Nephron progenitor cell (in vitro differentiated cells): ENCODE data around the gene HHIPL2.

Experiments used
- DNase-seq: peaks from one replicate; pipeline ENCODE4 v3.0.0; 2021
- H3K27ac Mint-ChIP-seq: 2 replicates; pipeline ENCODE4 v1.8.0; 2021; ENCODE audit warnings: mild to moderate bottlenecking, moderate library complexity, mixed read lengths
- H3K27me3 Mint-ChIP-seq: 2 replicates; pipeline ENCODE4 v1.8.0; 2021; ENCODE audit warnings: mild to moderate bottlenecking, low read depth, mixed read lengths; ENCODE audit not compliant: poor library complexity
- H3K36me3 Mint-ChIP-seq: 2 replicates; pipeline ENCODE4 v1.8.0; 2021; ENCODE audit warnings: low read depth, mixed read lengths
- H3K4me1 Mint-ChIP-seq: 2 replicates; pipeline ENCODE4 v1.8.0; 2021; ENCODE audit warnings: mixed read lengths
- H3K4me3 Mint-ChIP-seq: 2 replicates; pipeline ENCODE4 v1.8.0; 2021; ENCODE audit warnings: mild to moderate bottlenecking, moderate library complexity, mixed read lengths
- H3K9me3 Mint-ChIP-seq: 2 replicates; pipeline ENCODE4 v1.8.0; 2021; ENCODE audit warnings: mild to moderate bottlenecking, moderate library complexity, mixed read lengths
- CTCF ChIP-seq: fragments of 200-600 bp; sonication (generic); IDR thresholded peaks from 2 replicates; pipeline ENCODE4 v1.5.0; 2021; ENCODE audit warnings: antibody characterized with exemption

The HHIPL2 gene

GRCh38 chr1:222588135-222588534 lies 40.2 kb upstream of the HHIPL2 start:
- H3K27ac Mint-ChIP-seq, result no peak overlapping the region
- no peaks in the 10 kb centered on the region for H3K9me3 Mint-ChIP-seq
- H3K36me3 Mint-ChIP-seq, result peaks cover 49% of the 10 kb centered on the region
- peaks cover 50% of the 10 kb centered on the region for H3K4me1 Mint-ChIP-seq
- no peak for DNase-seq
- peak overlapping the region; percentile 96 for H3K4me3 Mint-ChIP-seq
- TF ChIP-seq CTCF, result no peak
- H3K27me3 Mint-ChIP-seq, result peaks cover 14% of the 10 kb centered on the region

- no peak overlapping the region for H3K27ac Mint-ChIP-seq
- no peaks in the 10 kb centered on the region for H3K9me3 Mint-ChIP-seq
- H3K27me3 Mint-ChIP-seq, result peaks cover 6% of the 10 kb centered on the region
- H3K36me3 Mint-ChIP-seq, result peaks cover 62% of the 10 kb centered on the region
- DNase-seq, result no peak
- H3K4me3 Mint-ChIP-seq, result peak overlapping the region; percentile 12
- no peak for TF ChIP-seq CTCF
- peaks cover 50% of the 10 kb centered on the region for H3K4me1 Mint-ChIP-seq
Measured at GRCh38 chr1:222586842-222587241, 38.9 kb upstream of the HHIPL2 start.

GRCh38 chr1:222583079-222583478 lies 35.2 kb upstream of the HHIPL2 start:
- peaks cover 21% of the 10 kb centered on the region for H3K4me1 Mint-ChIP-seq
- peaks cover 95% of the 10 kb centered on the region for H3K36me3 Mint-ChIP-seq
- no peak overlapping the region for H3K4me3 Mint-ChIP-seq
- DNase-seq, result no peak
- H3K27me3 Mint-ChIP-seq, result no peaks in the 10 kb centered on the region
- no peak for TF ChIP-seq CTCF
- H3K9me3 Mint-ChIP-seq, result no peaks in the 10 kb centered on the region
- no peak overlapping the region for H3K27ac Mint-ChIP-seq

- no peaks in the 10 kb centered on the region for H3K9me3 Mint-ChIP-seq
- no peaks in the 10 kb centered on the region for H3K27me3 Mint-ChIP-seq
- peaks cover 13% of the 10 kb centered on the region for H3K4me1 Mint-ChIP-seq
- no peak for DNase-seq
- H3K36me3 Mint-ChIP-seq, result peaks cover 95% of the 10 kb centered on the region
- TF ChIP-seq CTCF, result no peak
- H3K4me3 Mint-ChIP-seq, result no peak overlapping the region
- H3K27ac Mint-ChIP-seq, result no peak overlapping the region
Measured at GRCh38 chr1:222582099-222582774, 34.3 kb upstream of the HHIPL2 start.

- Mint-ChIP-seq H3K27ac (no peak overlapping the region), H3K4me3 (no peak overlapping the region), H3K9me3 (no peaks in the 10 kb centered on the region), H3K36me3 (peaks cover 99% of the 10 kb centered on the region), H3K4me1 (no peaks in the 10 kb centered on the region), H3K27me3 (no peaks in the 10 kb centered on the region)
- no peak for DNase-seq
- no peak for TF ChIP-seq CTCF
Measured at GRCh38 chr1:222579316-222579715, 31.4 kb upstream of the HHIPL2 start.

GRCh38 chr1:222570837-222571236 lies 22.9 kb upstream of the HHIPL2 start:
- no peak for DNase-seq
- TF ChIP-seq CTCF, result no peak
- H3K4me1 Mint-ChIP-seq, result no peaks in the 10 kb centered on the region
- H3K4me3 Mint-ChIP-seq, result no peak overlapping the region
- peaks cover 89% of the 10 kb centered on the region for H3K36me3 Mint-ChIP-seq
- peaks cover 11% of the 10 kb centered on the region for H3K9me3 Mint-ChIP-seq
- H3K27me3 Mint-ChIP-seq, result no peaks in the 10 kb centered on the region
- H3K27ac Mint-ChIP-seq, result no peak overlapping the region
